H9 (cell line): Measurements from ENCODE around the gene CKM. TPM values are rescaled to one million over a fixed set of nuclear protein-coding genes. Genes with fewer than 3 reads are reported as not detected.

Source experiments
- DNase-seq: peaks from one replicate; pipeline ENCODE4 v3.0.0-alpha.2; 2017
- H2AFZ ChIP-seq: one replicate; pipeline ENCODE4 v1.6.1; 2013; ENCODE audit warnings: mild to moderate bottlenecking, low read length, control low read depth, moderate library complexity
- H2AK5ac ChIP-seq: 2 replicates; pipeline ENCODE4 v1.6.1; 2013; ENCODE audit warnings: low read length, control low read depth, mixed read lengths; ENCODE audit not compliant: insufficient read length
- H2BK120ac ChIP-seq: one replicate; pipeline ENCODE4 v1.6.1; 2013; ENCODE audit warnings: low read depth, mild to moderate bottlenecking, low read length, control low read depth, inconsistent platforms; ENCODE audit not compliant: poor library complexity, severe bottlenecking
- H2BK12ac ChIP-seq: 2 replicates; pipeline ENCODE4 v1.6.1; 2013; ENCODE audit warnings: low read length, control low read depth, mixed read lengths, low read depth; ENCODE audit not compliant: insufficient read length
- H2BK15ac ChIP-seq: 2 replicates; pipeline ENCODE4 v1.6.1; 2013; ENCODE audit warnings: low read depth, low read length, control low read depth
- H2BK20ac ChIP-seq: one replicate; pipeline ENCODE4 v1.6.1; 2013; ENCODE audit warnings: low read depth, mild to moderate bottlenecking, low read length, control low read depth, inconsistent platforms; ENCODE audit not compliant: poor library complexity, severe bottlenecking
- H2BK5ac ChIP-seq: 2 replicates; pipeline ENCODE4 v1.6.1; 2013; ENCODE audit warnings: low read length, control low read depth, mixed read lengths; ENCODE audit not compliant: insufficient read length
- H3K14ac ChIP-seq: 2 replicates; pipeline ENCODE4 v1.6.1; 2013; ENCODE audit warnings: low read length, control low read depth; ENCODE audit not compliant: insufficient read depth
- H3K18ac ChIP-seq: 2 replicates; pipeline ENCODE4 v1.6.1; 2013; ENCODE audit warnings: low read depth, mild to moderate bottlenecking, mixed read lengths, low read length, control low read depth; ENCODE audit not compliant: insufficient read length
- H3K23ac ChIP-seq: 2 replicates; pipeline ENCODE4 v1.6.1; 2013; ENCODE audit warnings: low read length, control low read depth, mixed read lengths, low read depth; ENCODE audit not compliant: insufficient read length
- H3K23me2 ChIP-seq: 2 replicates; pipeline ENCODE4 v1.6.1; 2013; ENCODE audit warnings: low read depth, mild to moderate bottlenecking, mixed read lengths, low read length, control low read depth; ENCODE audit not compliant: insufficient read length, poor library complexity, severe bottlenecking
- H3K27ac ChIP-seq: 2 replicates; pipeline ENCODE4 v1.5.1; 2013; ENCODE audit warnings: low read length, control low read depth, mixed read lengths, low read depth; ENCODE audit not compliant: insufficient read length
- H3K27me3 ChIP-seq: 2 replicates; pipeline ENCODE4 v1.6.1; 2013; ENCODE audit warnings: low read length, control low read depth, inconsistent platforms; ENCODE audit not compliant: insufficient read depth
- H3K4ac ChIP-seq: 2 replicates; pipeline ENCODE4 v1.6.1; 2013; ENCODE audit warnings: low read depth, mild to moderate bottlenecking, control low read depth, inconsistent platforms, low read length, moderate library complexity
- H3K4me1 ChIP-seq: 2 replicates; pipeline ENCODE4 v1.6.1; 2013; ENCODE audit warnings: low read length, control low read depth, inconsistent platforms; ENCODE audit not compliant: insufficient read depth
- H3K4me2 ChIP-seq: 2 replicates; pipeline ENCODE4 v1.6.1; 2013; ENCODE audit warnings: low read length, control low read depth, mixed read lengths; ENCODE audit not compliant: insufficient read length, insufficient read depth
- H3K56ac ChIP-seq: 2 replicates; pipeline ENCODE4 v1.6.1; 2013; ENCODE audit warnings: low read depth, mild to moderate bottlenecking, mixed read lengths, low read length, control low read depth; ENCODE audit not compliant: insufficient read length
- H3K79me1 ChIP-seq: 2 replicates; pipeline ENCODE4 v1.6.1; 2013; ENCODE audit warnings: low read depth, mild to moderate bottlenecking, moderate library complexity, low read length, control low read depth, inconsistent platforms; ENCODE audit not compliant: insufficient read depth, poor library complexity, severe bottlenecking
- H3K79me2 ChIP-seq: 2 replicates; pipeline ENCODE4 v1.6.1; 2013; ENCODE audit warnings: low read length, control low read depth, inconsistent platforms; ENCODE audit not compliant: insufficient read depth
- H3K9ac ChIP-seq: 2 replicates; pipeline ENCODE4 v1.6.1; 2013; ENCODE audit warnings: low read length, control low read depth, mixed read lengths; ENCODE audit not compliant: insufficient read length; ENCODE audit errors: extremely low read depth
- H3K9me3 ChIP-seq: one replicate; pipeline ENCODE4 v1.6.1; 2013; ENCODE audit warnings: low read depth, low read length, inconsistent platforms; ENCODE audit not compliant: control insufficient read depth
- H3T11ph ChIP-seq: one replicate; pipeline ENCODE4 v1.6.1; 2013; ENCODE audit warnings: mild to moderate bottlenecking, low read length, control low read depth, inconsistent platforms
- H4K20me1 ChIP-seq: one replicate; pipeline ENCODE4 v1.6.1; 2013; ENCODE audit not compliant: control insufficient read depth, insufficient read length, insufficient read depth
- H4K5ac ChIP-seq: 2 replicates; pipeline ENCODE4 v1.6.1; 2013; ENCODE audit warnings: low read depth, mild to moderate bottlenecking, mixed read lengths, low read length, control low read depth; ENCODE audit not compliant: insufficient read length
- H4K8ac ChIP-seq: replicated peaks from 2 replicates; pipeline ENCODE4 v1.6.1; 2013; ENCODE audit warnings: low read length, control low read depth, mixed read lengths, low read depth; ENCODE audit not compliant: insufficient read length
- H4K91ac ChIP-seq: 2 replicates; pipeline ENCODE4 v1.6.1; 2013; ENCODE audit warnings: low read depth, mild to moderate bottlenecking, moderate library complexity, mixed read lengths, low read length, control low read depth; ENCODE audit not compliant: insufficient read length
- H3K27ac Mint-ChIP-seq, 3 experiments: 2 replicates in 2 of 3; 3 replicates in 1 of 3; pipeline ENCODE4 v1.8.0; 2020 to 2021; ENCODE audit warnings: mixed read lengths in 3 of 3, mild to moderate bottlenecking in 1 of 3, moderate library complexity in 1 of 3
- H3K27me3 Mint-ChIP-seq: 2 replicates; pipeline ENCODE4 v1.8.0; 2021; ENCODE audit warnings: low read depth, mild to moderate bottlenecking, moderate library complexity, mixed read lengths
- H3K36me3 Mint-ChIP-seq, 3 experiments: 2 replicates in 2 of 3; 3 replicates in 1 of 3; pipeline ENCODE4 v1.8.0; 2020 to 2021; ENCODE audit warnings: low read depth in 3 of 3, mixed read lengths in 3 of 3; ENCODE audit not compliant: insufficient read depth in 1 of 3
- H3K4me1 Mint-ChIP-seq, 2 experiments: 2 replicates each; pipeline ENCODE4 v1.8.0; 2020; ENCODE audit warnings: mixed read lengths in 2 of 2
- H3K4me3 Mint-ChIP-seq, 2 experiments: 2 replicates in 1 of 2; 3 replicates in 1 of 2; pipeline ENCODE4 v1.8.0; 2020 to 2021; ENCODE audit warnings: mild to moderate bottlenecking in 2 of 2, mixed read lengths in 2 of 2, moderate library complexity in 1 of 2
- H3K9me3 Mint-ChIP-seq, 2 experiments: 2 replicates in 1 of 2; 3 replicates in 1 of 2; pipeline ENCODE4 v1.8.0; 2020; ENCODE audit warnings: mild to moderate bottlenecking in 2 of 2, mixed read lengths in 2 of 2, moderate library complexity in 1 of 2
- CTCF ChIP-seq: fragments of 200-600 bp; sonication (generic); conservative IDR thresholded peaks from 3 replicates; pipeline ENCODE4 v1.8.0; 2021; ENCODE audit warnings: antibody characterized with exemption, mild to moderate bottlenecking
- WGBS: extraction: QIAGEN DNeasy Blood & Tissue Kit; methylation state at CpG from one replicate; pipeline ENCODE4 v1.1.7; 2013; ENCODE audit warnings: missing lambda C conversion rate, low lambda C conversion rate, mixed read lengths; ENCODE audit not compliant: insufficient read length; ENCODE audit errors: extremely low coverage; 5-methylcytosine and 5-hydroxymethylcytosine counted together
- total RNA-seq: library from RNA; stranded (reverse); gene quantifications from 2 replicates; pipeline ENCODE4 v1.2.1, GENCODE V29; 2021

CKM gene
- total RNA-seq, 1 experiment from 2014 or later: not detected

GRCh38 chr19:45352471-45352870 is 29.8 kb upstream of the CKM start:
- Histone ChIP-seq H3K79me2 (no peaks in the 10 kb centered on the region), H3T11ph (no peak overlapping the region), H3K9me3 (no peaks in the 10 kb centered on the region), H3K56ac (no peak overlapping the region), H2AK5ac (no peak overlapping the region), H4K8ac (no peak overlapping the region), H3K23me2 (no peaks in the 10 kb centered on the region), H2BK5ac (no peak overlapping the region), H2BK12ac (no peak overlapping the region), H3K4me2 (no peak overlapping the region), H2AFZ (no peak overlapping the region), H3K14ac (no peak overlapping the region), H4K91ac (no peak overlapping the region), H3K27ac (no peak overlapping the region), H2BK120ac (no peak overlapping the region), H3K9ac (no peak overlapping the region), H2BK15ac (no peak overlapping the region), H4K5ac (no peak overlapping the region), H2BK20ac (no peak overlapping the region), H4K20me1 (peaks cover 2% of the 10 kb centered on the region), H3K18ac (no peak overlapping the region), H3K79me1 (no peaks in the 10 kb centered on the region), H3K27me3 (no peaks in the 10 kb centered on the region), H3K23ac (no peak overlapping the region), H3K4me1 (no peaks in the 10 kb centered on the region), H3K4ac (no peak overlapping the region)
- WGBS: no CpG with 5 or more reads among the region's 20 CpGs
- Mint-ChIP-seq H3K27me3 (no peaks in the 10 kb centered on the region), H3K9me3 (no peaks in the 10 kb centered on the region), H3K27ac (no peak overlapping the region), H3K4me1 (peaks cover 8 to 14% of the 10 kb centered on the region in 2 experiments; a peak in 3 of 4 replicates), H3K4me3 (no peak overlapping the region), H3K36me3 (peaks cover 47 to 84% (median 79%) of the 10 kb centered on the region in 3 experiments; a peak in 6 of 7 replicates)
- TF ChIP-seq CTCF: no peak
- DNase-seq: no peak
